ENCODE data around the gene MEGF11. TPM values are rescaled to one million over a fixed set of nuclear protein-coding genes. Genes with fewer than 3 reads are reported as not detected.

Gene MEGF11
- polyA plus RNA-seq, 1 of the 3 experiments (the other 2 are of a cell fraction) = not detected

GRCh38 chr15:66130496-66131034 lies 123.0 kb downstream of the MEGF11 start:
- 71% methylated on average over 3 of the region's 3 CpGs for WGBS (ENCODE audit: low lambda C conversion rate)
- Histone ChIP-seq H3K4me1 (ENCODE audit: control insufficient read depth in 1 of 2, insufficient read depth in 2 of 2, low read depth in 1 of 2, low read length in 1 of 2) (peaks cover 0 to 45% of the 10 kb centered on the region in 2 experiments; a peak in 1 of 4 replicates), H3F3A (replicated peaks; ENCODE audit: insufficient read depth) (no peaks in the 10 kb centered on the region), H3K9me2 (no peaks in the 10 kb centered on the region), H3K79me2 (ENCODE audit: insufficient read depth) (no peaks in the 10 kb centered on the region), H3K9ac (no peak overlapping the region), H3K9me3 (no peaks in the 10 kb centered on the region), H2AFZ (ENCODE audit: low read depth) (no peak overlapping the region), H4K20me1 (ENCODE audit: insufficient read depth) (no peaks in the 10 kb centered on the region), H3K4me3 (ENCODE audit: low read depth in 2 of 2, low read length in 1 of 2) (no peak overlapping the region), H3K27ac (ENCODE audit: low read depth in 2 of 2, low read length in 1 of 2) (no peak overlapping the region), H3K4me2 (no peak overlapping the region), H3K36me3 (replicated peaks in 1 of 2; ENCODE audit: control insufficient read depth in 1 of 2, insufficient read depth in 2 of 2, low read length in 1 of 2) (no peaks in the 10 kb centered on the region), H3K27me3 (ENCODE audit: insufficient read depth) (peaks cover 41% of the 10 kb centered on the region)
- POLR2A ChIA-PET = no interaction called here
- no peak for DNase-seq
- CTCF ChIA-PET = interaction anchor here (0.8 to 1.5 kb wide), 3 partner anchors 11 to 40 kb away, joined by 3 to 4 read pairs (median 3); no protein-coding TSS in a partner anchor
- TF ChIP-seq RAD21 (IDR thresholded peaks at IDR 0.05; ENCODE audit: low read length) (0 out of 2 replicates have a peak, but pooled peaks have one; percentile 11), FOXJ3 (CRISPR knock-in tag; IDR thresholded peaks at IDR 0.05) (no peak)

GRCh38 chr15:66129586-66129985 lies 124.0 kb downstream of the MEGF11 start:
- H3K9me2 ChIP-seq = no peaks in the 10 kb centered on the region
- TF ChIP-seq CTCF (IDR thresholded peaks at IDR 0.05) (no peak), JUND (IDR thresholded peaks at IDR 0.05) (no peak)
- no peaks in the 10 kb centered on the region for H3K79me2 ChIP-seq (ENCODE audit: insufficient read depth)
- H3K4me3 ChIP-seq (ENCODE audit: low read depth in 2 of 2, low read length in 1 of 2) = no peak overlapping the region
- no peaks in the 10 kb centered on the region for H4K20me1 ChIP-seq (ENCODE audit: insufficient read depth)
- H3K9ac ChIP-seq = no peak overlapping the region
- H3K27me3 ChIP-seq (ENCODE audit: insufficient read depth) = peaks cover 41% of the 10 kb centered on the region
- H3F3A ChIP-seq (replicated peaks; ENCODE audit: insufficient read depth) = no peaks in the 10 kb centered on the region
- CTCF ChIA-PET = interaction anchor here (0.8 to 1.5 kb wide), 4 partner anchors 12 to 41 kb away, joined by 3 to 4 read pairs (median 3); no protein-coding TSS in a partner anchor
- no peak for DNase-seq
- H3K4me1 ChIP-seq (ENCODE audit: control insufficient read depth in 1 of 2, insufficient read depth in 2 of 2, low read depth in 1 of 2, low read length in 1 of 2) = peaks cover 0 to 51% of the 10 kb centered on the region in 2 experiments; a peak in 1 of 4 replicates
- no peak overlapping the region for H2AFZ ChIP-seq (ENCODE audit: low read depth)
- no peak overlapping the region for H3K4me2 ChIP-seq
- WGBS (ENCODE audit: low lambda C conversion rate) = 45% methylated on average over 7 of the region's 7 CpGs
- POLR2A ChIA-PET = no interaction called here
- no peak overlapping the region for H3K27ac ChIP-seq (ENCODE audit: low read depth in 2 of 2, low read length in 1 of 2)
- H3K36me3 ChIP-seq (replicated peaks in 1 of 2; ENCODE audit: control insufficient read depth in 1 of 2, insufficient read depth in 2 of 2, low read length in 1 of 2) = no peaks in the 10 kb centered on the region
- no peaks in the 10 kb centered on the region for H3K9me3 ChIP-seq

- no peaks in the 10 kb centered on the region for H4K20me1 ChIP-seq (ENCODE audit: insufficient read depth)
- H3K9me2 ChIP-seq = no peaks in the 10 kb centered on the region
- H3K4me2 ChIP-seq = no peak overlapping the region
- no peak overlapping the region for H3K27ac ChIP-seq (ENCODE audit: low read depth in 2 of 2, low read length in 1 of 2)
- no peak overlapping the region for H3K4me3 ChIP-seq (ENCODE audit: low read depth in 2 of 2, low read length in 1 of 2)
- WGBS (ENCODE audit: low lambda C conversion rate) = 47% methylated on average over 6 of the region's 8 CpGs
- no peak for TF ChIP-seq RCOR1 (IDR thresholded peaks at IDR 0.05; ENCODE audit: low read length)
- no peak for TF ChIP-seq REST (IDR thresholded peaks at IDR 0.05; ENCODE audit: low read depth, low read length)
- no peak for TF ChIP-seq NRF1 (IDR thresholded peaks at IDR 0.05; ENCODE audit: low read depth, low read length)
- no peak for TF ChIP-seq CHD2 (IDR thresholded peaks at IDR 0.05; ENCODE audit: low read length, partially characterized antibody)
- no peak for TF ChIP-seq FOXM1 (IDR thresholded peaks at IDR 0.05; ENCODE audit: low read depth)
- DNase-seq = no peak
- H3F3A ChIP-seq (replicated peaks; ENCODE audit: insufficient read depth) = no peaks in the 10 kb centered on the region
- CTCF ChIA-PET = no interaction called here
- no peak overlapping the region for H2AFZ ChIP-seq (ENCODE audit: low read depth)
- H3K9me3 ChIP-seq = no peaks in the 10 kb centered on the region
- H3K27me3 ChIP-seq (ENCODE audit: insufficient read depth) = peaks cover 39% of the 10 kb centered on the region
- peaks cover 0 to 59% of the 10 kb centered on the region in 2 experiments; a peak in 1 of 4 replicates for H3K4me1 ChIP-seq (ENCODE audit: control insufficient read depth in 1 of 2, insufficient read depth in 2 of 2, low read depth in 1 of 2, low read length in 1 of 2)
- POLR2A ChIA-PET = no interaction called here
- no peaks in the 10 kb centered on the region for H3K79me2 ChIP-seq (ENCODE audit: insufficient read depth)
- H3K9ac ChIP-seq = no peak overlapping the region
- no peaks in the 10 kb centered on the region for H3K36me3 ChIP-seq (replicated peaks in 1 of 2; ENCODE audit: control insufficient read depth in 1 of 2, insufficient read depth in 2 of 2, low read length in 1 of 2)
Measured at GRCh38 chr15:66128116-66128680, 125.4 kb downstream of the MEGF11 start.
